NCI-H2171 (cell line): ENCODE measurements around the gene KLF6.
A peak's percentile ranks its signal among the peaks of the same experiment; 100 is the strongest.

ENCODE experiments used
- DNase-seq: peaks from one replicate; lab custom pipeline; 2025; lab: John Stamatoyannopoulos, UW

KLF6 gene

DNA sequence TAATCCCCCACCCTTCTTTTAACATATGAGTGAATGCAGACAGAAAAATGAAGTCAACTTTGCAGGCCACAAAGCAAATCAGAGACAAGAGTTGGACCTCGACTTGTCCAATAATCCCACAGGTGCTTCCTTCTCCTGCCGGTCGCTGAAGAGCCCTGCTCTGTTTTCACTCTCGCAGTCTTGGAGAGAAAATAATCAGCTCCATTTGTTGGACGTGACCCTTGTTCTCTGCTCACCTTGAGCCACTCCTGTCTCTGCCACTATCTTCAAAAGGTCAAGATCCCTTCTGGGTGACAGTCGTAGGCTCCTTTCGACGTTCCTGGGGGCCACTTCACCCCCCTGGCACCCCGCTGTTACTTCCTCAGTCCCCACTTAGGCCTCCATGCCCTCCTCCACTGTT lies 2.8 kb upstream of the KLF6 start:
- no peak for DNase-seq

DNA sequence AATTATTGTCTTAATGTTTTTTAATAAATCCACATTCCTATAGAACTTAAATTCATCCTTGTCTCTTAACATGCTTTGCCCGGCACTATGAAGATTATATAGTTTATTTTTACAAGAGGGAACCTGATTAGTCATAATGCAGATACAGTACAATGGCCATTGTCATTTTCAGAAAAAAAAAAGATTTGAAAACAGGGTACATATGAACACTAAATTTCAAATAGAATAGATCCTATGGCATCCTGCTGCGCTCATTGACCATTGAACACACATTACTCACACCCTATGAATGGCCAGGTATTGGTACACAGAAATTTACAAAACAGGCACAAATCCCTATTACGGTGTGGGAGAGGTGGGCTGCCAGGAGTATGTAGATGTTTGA lies 2.0 kb upstream of the KLF6 start:
- DNase-seq = no peak

DNA sequence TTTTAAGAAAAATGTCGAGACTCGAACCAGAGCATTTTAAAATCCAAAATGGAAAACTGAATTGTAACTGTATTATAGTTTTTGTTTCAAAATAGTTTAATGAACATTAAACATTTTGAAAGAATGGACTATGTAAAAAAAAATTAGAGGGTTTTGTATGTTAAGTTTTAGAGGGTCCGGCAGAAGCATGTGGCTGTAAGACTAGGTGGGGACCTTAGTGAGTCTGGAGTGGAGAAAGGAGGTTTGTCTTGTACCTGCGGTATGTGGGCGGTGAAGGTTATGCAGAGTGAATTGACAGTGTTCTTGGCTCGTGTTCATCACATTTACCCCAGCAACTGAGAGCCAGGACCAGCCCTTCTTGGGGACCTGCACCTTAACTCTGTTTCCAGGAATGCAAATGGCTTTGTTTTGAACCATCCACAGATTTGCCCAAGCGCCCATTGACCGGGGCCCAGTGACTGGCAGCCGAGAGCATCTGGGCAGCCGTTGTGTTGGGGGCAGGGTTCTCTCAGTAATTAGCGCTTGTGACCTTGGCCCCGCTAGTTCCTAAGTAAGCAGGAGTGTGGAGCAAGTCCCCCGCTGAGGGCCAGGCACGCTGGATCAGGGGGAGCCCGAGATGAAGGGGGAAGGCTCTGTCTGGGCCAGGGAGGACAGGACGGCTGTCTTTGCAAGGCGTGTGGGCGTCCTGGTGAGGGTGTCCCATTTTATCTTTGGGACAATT lies 1.4 kb upstream of the KLF6 start:
- no peak for DNase-seq

DNA sequence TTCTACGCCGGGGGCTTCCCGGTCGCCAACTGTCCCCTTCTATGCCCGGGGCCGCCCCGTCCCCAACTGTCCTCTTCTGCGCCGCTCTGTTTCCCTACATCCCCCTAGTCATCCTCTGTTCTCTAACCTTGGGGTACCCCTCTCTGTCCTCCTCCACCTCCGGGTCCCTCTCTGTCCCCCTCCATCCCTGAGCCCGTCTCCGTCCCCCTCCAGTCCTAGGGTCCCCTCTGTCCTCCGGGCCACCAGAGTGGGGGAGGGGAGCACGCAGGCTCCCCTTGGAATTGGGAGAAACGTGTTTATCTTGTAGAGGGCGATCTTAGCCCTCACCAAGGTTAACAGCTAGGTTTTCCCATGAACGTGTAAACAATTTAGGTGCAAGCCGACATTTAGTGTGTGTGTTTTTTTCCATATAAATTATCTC lies 852 bp upstream of the KLF6 start:
- DNase-seq = no peak

DNA sequence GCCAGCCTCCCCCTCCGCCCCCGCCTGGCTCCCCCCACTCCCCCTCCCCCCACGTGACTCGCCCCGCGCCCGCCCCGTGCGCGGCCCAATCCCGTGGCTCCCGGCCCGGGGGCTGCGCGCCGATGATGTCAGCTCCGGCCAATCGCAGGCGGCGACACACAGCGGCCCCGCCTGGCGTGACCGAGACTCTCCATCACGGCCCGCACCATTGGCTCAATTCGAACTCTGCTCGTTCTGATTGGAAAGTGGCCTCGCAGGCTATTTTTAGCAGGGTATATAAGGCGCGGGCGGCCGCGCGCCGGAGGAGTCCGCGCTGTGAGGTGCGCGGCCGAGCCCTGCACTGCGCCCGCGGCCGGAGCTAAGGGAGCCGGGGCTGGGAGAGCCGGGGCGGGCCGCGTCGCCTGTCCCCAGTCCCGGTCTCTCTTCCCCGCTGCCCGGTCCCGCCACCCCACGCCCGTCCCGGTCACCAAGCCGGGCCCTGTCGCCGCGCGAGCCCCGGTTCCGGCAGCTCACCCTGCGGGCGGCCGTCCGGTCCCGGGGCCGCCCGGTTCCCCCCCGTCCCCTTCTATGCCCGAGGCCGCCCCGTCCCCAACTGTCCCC lies 342 bp upstream of the KLF6 start:
- peak; percentile 76 for DNase-seq

DNA sequence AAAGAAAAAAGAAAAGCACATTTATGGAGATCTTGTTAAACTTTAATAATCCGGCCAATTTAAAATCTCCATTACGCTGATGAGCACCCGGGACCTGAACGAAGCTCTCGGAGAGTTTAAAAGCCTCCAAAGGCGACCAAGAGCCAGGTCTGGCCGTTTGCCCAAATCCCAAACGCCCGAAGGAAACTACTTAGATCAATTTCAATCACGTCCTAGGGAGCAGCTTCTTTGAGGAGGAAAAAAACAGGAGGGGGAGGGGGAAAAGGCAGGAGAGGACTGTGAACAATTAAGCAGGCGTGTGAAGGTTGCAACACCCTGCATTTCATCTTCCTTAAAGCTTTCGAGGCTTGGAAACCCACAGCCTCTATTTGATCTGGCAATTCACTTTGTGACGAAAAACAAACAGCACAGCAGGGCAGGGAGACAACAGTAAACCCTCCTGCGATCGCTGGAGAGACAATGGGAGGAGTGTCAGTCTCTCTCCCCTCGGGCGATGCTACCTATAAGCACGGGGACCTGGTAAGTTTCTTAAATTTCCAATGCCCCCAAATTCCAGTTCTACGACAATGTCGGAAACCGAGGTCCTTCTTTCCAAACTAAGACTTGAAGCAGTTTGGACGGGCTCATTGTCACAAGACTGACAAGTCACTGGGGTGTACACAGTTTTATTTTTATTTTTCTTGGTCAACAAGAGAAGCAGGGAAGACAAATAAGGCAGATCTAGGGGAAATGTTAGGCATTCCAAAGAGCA lies 1.2 kb downstream of the KLF6 start:
- DNase-seq = peak; percentile 20

DNA sequence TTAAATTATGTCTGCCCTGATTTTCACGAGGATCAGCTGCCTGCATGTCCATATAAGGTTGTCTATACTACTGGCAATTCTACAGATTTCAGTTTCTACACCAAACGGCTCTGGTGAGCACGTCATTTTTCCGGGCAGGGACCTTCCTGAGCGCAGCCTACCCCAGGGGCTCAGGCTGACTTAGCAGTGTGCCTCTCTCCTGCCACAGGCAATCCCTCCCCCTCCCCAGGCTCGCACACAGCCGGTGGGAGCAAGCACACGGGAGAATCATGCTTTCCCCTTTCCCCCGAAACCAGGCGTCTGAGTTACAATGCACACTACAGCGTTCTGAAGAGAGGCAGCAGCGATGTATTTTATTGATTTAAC lies 1.7 kb downstream of the KLF6 start:
- DNase-seq = no peak

DNA sequence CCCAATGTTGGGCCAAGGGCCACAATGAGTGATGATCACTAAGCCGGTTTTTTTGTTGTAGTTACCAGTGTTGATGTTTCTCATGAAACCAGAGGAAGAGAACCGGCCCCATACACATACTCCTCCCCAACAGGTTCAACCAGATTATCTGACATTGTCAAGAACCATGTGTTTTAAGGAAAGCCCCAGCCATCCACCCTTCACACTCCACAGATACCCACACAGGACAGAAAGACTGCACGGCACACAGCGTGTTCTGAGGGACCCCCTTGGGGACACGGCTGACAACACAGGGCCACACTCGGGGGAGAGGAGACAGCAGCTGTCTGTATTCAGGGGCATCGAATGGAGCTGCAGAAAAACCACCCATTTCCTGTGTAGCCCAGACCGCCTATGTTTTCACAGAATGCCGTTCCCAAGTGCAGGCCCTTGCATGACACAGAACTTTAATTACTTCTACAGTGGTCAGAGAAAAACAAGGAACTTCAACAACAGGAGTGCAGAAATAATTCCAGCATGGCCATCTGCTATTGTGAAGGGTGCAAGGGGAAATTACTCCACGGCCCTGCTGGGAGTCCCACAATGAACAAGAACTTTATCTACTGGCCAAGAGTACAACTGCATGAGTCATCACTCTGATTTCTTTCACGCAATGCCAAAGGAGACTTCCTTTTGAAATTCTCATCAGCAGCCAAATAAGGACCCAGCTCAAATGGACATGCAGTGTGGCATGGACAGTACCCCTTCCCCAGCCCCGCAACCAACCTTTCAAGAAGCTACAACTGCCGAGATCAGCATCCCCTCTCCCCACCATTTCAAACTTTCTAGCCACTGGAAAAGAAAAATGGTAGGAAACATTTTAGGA lies 2.3 kb downstream of the KLF6 start:
- DNase-seq = no peak

DNA sequence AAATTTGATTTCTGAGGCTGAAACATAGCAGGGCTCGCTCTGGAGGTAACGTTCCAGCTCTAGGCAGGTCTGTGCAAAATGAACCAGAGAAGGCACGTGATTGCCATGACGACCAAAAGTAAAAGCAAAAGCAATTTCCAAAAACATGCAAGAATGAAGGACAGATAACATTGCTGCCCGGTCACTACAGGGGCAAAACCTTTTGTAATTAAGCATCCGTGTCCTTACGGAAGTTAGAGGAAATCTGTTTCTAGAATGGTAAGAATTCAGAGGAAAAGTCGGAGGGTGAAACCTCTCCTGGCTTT lies 2.9 kb downstream of the KLF6 start:
- DNase-seq = no peak

DNA sequence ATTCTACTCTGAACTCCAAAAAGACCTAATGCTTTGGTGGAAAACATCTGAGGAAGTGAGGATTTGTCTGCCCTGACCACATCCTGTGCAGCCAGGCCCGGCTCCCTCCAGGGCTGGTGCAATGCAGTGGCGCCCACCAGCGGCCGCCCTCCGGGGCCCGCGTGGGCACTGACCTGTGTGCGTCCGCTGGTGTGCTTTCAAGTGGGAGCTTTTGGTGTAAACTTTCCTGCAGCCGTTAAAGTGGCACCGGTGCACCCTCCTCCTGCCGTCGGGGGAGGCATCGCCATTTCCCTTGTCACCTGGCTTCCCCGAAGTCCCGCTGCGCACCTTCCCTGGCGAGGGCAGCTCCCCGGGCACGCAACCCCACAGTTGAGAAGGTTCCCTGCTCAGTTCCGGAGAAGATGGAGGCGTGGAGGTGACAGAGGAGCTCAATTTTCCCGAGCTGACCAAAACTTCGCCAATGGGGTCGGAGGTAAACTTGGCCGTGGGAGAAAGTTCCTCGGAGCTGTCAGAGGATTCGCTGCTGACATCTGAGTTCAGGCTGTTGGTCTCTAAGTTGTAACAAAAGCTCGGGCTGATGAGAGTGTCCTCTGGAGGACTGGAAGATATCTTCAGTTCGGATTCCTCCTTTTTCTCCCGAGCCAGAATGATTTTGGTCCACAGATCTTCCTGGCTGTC lies 3.4 kb downstream of the KLF6 start:
- no peak for DNase-seq

DNA sequence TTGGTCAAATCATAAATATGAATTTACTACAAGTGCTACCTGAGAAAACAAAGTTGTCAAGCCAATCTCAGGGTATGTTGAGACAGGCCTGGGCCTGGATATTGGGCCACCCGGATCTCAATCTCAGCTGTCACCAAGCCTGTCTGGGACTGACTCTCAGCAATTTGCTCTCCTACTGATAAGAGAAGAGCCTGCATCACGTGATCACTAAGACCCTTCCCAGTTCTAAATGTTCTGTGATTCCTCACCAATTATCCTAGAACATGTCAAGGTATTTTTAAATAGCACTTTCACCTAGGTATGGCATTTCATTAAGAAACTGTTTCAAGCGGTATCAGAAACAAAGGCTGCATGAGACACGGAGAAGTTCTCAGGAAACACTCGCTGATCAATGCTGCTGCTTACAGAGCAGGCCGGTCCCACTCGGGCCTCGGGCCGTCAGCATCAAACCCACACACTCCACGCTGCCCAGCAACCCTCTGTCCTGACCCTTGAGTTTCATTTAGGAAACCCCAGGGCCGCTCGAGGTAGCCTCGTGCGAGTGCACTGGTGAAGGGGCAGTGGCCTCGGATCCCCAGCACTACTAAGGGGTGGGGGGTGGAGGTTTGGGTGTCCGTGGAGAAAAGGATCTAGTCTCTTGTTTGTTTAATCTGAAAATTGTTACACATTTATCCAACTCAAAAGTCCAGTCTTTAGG lies 4.1 kb downstream of the KLF6 start:
- no peak for DNase-seq

DNA sequence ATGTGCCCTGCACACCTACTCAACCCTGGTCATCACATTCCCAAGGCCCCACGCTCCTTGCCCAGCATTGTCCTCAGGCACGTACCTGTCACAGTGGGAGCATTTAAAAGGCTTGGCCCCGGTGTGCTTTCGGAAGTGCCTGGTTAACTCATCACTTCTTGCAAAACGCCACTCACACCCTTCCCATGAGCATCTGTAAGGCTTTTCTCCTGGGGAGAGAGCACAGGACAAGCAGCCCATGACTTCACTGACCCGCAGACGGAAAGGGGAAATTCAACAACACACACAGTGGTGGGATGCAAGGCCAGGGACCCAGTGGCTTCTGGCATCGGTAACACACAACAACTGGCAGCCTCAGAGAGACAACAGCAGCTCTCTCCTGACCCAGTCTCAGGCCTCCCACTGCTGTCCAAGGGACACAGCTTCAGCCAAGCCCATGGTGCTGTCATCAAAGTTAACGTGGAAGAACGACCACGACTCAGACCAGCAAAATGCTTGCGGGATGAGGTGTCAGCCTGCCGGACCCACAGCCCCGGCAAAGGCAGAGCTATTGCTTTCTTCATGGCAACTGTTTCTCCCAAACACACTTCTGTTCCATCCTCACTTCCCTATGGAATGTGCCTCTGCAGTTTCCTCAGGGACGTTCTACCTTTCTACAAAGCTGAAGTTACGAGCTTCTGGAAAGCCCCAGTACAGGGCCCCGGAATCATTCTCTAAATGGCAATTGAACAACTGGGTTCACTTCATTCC lies 4.8 kb downstream of the KLF6 start:
- no peak for DNase-seq

DNA sequence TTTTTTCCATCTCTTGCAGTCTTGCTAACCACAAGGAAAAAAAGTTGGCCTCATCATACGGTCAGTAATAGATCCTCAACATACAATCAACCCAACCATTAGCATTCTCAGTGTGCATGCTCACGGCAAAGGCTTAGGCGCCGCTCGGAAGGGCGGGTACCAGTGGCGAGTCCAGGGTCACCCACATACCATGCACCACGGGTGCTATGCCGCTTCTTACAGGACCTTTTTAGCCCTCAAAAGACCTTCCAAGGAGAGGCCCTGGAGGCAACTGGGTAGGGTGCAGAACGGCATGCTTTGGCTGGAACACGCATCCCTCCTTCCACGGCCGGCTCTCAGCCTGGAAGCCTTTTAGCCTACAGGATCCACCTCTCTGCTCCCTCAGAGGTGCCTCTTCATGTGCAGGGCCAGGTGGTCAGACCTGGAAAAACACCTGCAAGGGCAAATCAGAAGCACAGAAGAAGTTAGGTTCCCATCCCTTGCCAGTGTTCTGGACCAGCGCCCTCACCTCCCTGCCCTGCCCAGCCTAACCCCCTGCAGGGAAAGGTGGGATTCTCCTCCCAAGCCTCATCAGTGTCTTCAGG lies 5.8 kb downstream of the KLF6 start:
- no peak for DNase-seq

DNA sequence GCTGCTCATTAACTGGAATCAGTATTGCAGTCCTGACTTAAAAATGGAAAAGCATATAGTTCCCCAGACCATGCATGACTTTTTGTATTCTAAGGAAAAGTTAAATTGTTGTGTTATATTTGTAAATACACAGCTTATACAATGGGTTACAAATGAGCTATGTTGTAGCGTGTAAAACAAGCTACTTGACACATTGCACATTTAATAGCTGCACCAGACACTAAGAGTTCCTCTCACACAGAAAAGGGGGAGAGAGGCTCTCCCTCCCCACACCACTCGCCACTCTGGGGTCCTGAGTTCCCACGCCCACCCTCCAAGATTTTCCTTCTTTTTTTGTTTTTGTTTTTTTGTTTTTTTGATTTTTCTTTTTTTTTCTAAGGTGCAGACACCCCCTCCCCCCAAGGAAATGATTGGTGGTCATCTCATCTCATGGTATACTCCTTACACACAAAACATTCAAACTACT lies 6.3 kb downstream of the KLF6 start:
- DNase-seq = no peak

DNA sequence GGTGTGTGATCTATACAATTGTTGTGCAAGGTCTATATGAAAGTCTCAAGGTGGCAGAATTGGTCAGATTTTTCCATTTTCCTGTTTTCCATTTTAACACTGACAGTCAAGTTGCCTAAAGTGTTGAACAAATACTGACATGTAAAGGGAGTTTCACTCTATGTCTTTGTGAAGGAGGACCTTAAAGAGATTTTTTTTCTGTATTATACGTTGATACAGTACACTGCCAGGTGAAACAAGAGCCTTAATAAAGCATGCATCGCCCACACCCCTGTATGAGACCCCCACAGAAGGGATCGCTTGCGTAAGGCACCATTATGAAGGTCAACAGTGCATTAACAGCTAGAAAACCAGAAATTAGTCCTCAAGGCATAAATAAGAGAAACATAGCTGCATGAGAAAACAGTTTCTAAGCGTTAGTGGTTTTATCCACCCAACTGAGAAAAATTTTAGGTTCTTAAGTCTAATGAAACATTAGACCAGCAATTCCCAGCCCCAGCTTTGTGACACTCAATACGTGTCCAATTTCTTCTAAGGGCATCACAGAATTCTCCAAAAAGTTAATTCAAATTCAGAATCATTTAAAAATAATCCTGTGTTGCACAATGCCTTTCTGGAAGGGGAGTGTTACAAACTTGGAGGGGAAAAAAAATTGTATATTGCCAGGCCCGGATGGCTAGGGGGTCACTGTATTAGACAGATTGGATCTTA lies 6.9 kb downstream of the KLF6 start:
- DNase-seq = no peak

DNA sequence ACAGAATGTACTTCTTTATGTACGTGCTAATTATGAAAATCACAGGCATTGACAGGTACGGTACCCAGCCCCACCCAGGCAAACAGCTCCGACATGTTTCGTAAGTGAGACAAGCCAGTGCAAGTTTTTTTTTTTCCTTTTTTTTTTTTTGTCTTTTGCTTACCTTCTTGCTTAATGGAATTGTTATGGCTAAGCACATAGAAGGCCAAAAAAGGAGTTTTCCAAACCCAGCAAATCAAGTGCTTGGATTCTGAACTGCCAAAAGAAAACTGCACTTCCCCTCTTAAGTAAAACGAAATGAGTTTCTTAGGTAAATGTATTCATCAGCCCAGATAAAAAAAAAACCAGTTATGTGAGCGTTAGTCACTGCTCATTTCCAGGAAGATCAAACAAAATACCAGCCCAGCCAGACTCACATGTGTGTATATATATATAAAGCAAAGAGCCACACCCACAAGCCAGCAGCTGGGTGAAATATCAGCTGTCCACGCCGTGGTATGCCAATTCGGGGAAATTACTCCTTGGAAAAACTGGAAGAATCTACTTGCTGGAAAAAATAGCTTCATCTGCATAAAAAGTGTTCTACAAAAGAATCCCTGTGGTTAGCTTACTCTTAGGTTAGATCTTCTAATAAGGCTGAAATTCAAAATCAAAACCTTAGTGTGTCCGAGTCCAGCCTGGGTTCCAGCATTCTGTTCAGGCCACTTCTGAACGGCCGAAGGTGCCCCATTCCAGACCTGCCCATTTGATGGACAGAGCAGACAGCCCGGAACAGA lies 8.0 kb downstream of the KLF6 start:
- no peak for DNase-seq

DNA sequence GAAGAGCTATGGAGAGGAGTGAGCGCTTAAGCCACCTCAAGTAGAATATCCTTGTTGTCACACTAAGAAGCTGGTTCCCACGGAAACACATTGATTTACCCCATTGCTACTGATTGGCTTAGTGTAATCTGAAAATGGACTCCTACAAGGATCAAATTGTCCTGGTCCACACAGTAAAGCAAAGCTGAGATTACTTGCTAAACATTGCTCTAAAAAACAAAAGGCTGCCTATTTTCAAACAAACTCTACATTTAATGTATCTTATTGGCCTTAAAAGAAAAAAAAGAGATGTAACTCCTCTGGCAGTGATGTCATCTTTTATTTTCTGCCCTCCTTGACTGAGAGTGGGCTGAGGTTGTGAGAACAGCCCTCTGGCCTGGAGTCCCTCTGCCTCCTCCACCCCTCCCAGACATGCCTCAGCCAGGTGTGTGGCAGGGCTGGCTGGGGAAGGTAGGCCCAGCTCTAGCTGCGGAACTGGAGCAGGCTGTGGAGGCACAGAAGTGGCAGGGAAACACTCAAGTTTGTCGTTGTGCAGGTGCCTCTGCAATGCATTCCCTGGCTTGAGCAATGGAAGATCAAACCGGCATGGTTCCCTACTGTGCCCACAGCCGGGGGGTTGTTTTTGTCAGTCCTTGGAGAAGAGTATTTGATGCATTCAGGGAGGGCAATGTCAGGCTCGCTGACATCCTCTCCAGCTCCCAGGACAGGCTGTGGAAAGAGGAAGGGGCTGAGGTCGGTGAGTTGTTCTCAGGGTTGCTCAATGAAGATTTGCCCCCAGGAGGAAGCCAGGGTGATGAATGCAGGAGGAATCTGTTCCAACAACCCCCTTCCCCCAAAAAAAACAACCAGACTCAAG lies 9.1 kb downstream of the KLF6 start:
- no peak for DNase-seq
